Neural cell (in vitro differentiated cells): ENCODE data around the gene COBL. TPM values are rescaled to one million over a fixed set of nuclear protein-coding genes. Genes with fewer than 3 reads are reported as not detected.

Source experiments
- H2AFZ ChIP-seq: fragments of 200-600, 300-800 bp; sonication (generic), shearing (Covaris generic); 2 replicates; pipeline ENCODE4 v1.6.0; 2014; ENCODE audit warnings: low read depth, mild to moderate bottlenecking, antibody characterized with exemption, low read length, moderate library complexity
- H3F3A ChIP-seq: fragments of 200-600 bp; shearing (Covaris generic); 2 replicates; pipeline ENCODE4 v1.6.1; 2016; ENCODE audit warnings: mild to moderate bottlenecking, moderate library complexity, mixed read lengths, antibody characterized with exemption, low read length; ENCODE audit not compliant: insufficient read depth, poor library complexity, severe bottlenecking
- H3K27ac ChIP-seq: fragments of 200-600, 300-800 bp; sonication (generic), shearing (Covaris generic); 2 replicates; pipeline ENCODE4 v1.5.1; 2014; ENCODE audit warnings: mild to moderate bottlenecking, low read length, moderate library complexity
- H3K27me3 ChIP-seq: fragments of 300-800, 200-600 bp; sonication (generic), shearing (Covaris generic); 2 replicates; pipeline ENCODE4 v1.6.0; 2014; ENCODE audit warnings: mild to moderate bottlenecking, low read depth, low read length, moderate library complexity; ENCODE audit not compliant: insufficient read depth
- H3K36me3 ChIP-seq: fragments of 300-800, 200-600 bp; sonication (generic), shearing (Covaris generic); 2 replicates; pipeline ENCODE4 v1.5.1; 2014; ENCODE audit warnings: mild to moderate bottlenecking, antibody characterized with exemption, low read length, moderate library complexity; ENCODE audit not compliant: insufficient read depth
- H3K4me2 ChIP-seq: fragments of 300-800, 200-600 bp; sonication (generic), shearing (Covaris generic); 2 replicates; pipeline ENCODE4 v1.6.0; 2014; ENCODE audit warnings: mild to moderate bottlenecking, low read length
- H3K4me3 ChIP-seq: fragments of 300-800, 200-600 bp; sonication (generic), shearing (Covaris generic); 2 replicates; pipeline ENCODE4 v1.5.1; 2014; ENCODE audit warnings: mild to moderate bottlenecking, low read length, moderate library complexity
- H3K79me2 ChIP-seq: fragments of 200-600 bp; shearing (Covaris generic); replicated peaks from 2 replicates; pipeline ENCODE4 v1.6.0; 2014; ENCODE audit warnings: mild to moderate bottlenecking, low read length, moderate library complexity; ENCODE audit not compliant: insufficient read depth
- H3K9ac ChIP-seq: fragments of 300-800, 200-600 bp; sonication (generic), shearing (Covaris generic); 2 replicates; pipeline ENCODE4 v1.6.1; 2016; ENCODE audit warnings: mild to moderate bottlenecking, low read length, mixed read lengths
- H3K9me2 ChIP-seq: fragments of 200-600 bp; shearing (Covaris generic); 2 replicates; pipeline ENCODE4 v1.6.1; 2016; ENCODE audit warnings: mild to moderate bottlenecking, low read length, mixed read lengths; ENCODE audit not compliant: insufficient read depth
- H3K9me3 ChIP-seq: fragments of 200-600, 300-800 bp; sonication (generic), shearing (Covaris generic); 2 replicates; pipeline ENCODE4 v1.6.1; 2016; ENCODE audit warnings: mild to moderate bottlenecking, mixed run types, low read length, moderate library complexity, mixed read lengths
- H4K20me1 ChIP-seq: fragments of 200-600 bp; shearing (Covaris generic); 2 replicates; pipeline ENCODE4 v1.6.1; 2016; ENCODE audit warnings: mild to moderate bottlenecking, mixed run types; ENCODE audit not compliant: insufficient read depth
- CTCF ChIP-seq: fragments of 450-650 bp; IDR thresholded peaks from 2 replicates; pipeline ENCODE4 v1.5.1; 2014; ENCODE audit warnings: antibody characterized with exemption, mild to moderate bottlenecking, moderate library complexity; ENCODE audit not compliant: poor library complexity, severe bottlenecking
- EP300 ChIP-seq: fragments of 450-650 bp; conservative IDR thresholded peaks from 2 replicates; pipeline ENCODE4 v1.6.1; 2014; ENCODE audit warnings: antibody characterized with exemption, mild to moderate bottlenecking, moderate library complexity; ENCODE audit not compliant: poor library complexity, severe bottlenecking
- EZH2 ChIP-seq: fragments of 200-600, 300-800 bp; shearing (Covaris generic), sonication (generic); IDR thresholded peaks from 2 replicates; pipeline ENCODE4 v1.6.1; 2014; ENCODE audit warnings: antibody characterized with exemption, low read length, borderline replicate concordance, mild to moderate bottlenecking; ENCODE audit not compliant: insufficient read depth, poor library complexity, severe bottlenecking
- MXI1 ChIP-seq: fragments of 450-650 bp; conservative IDR thresholded peaks from 2 replicates; pipeline ENCODE4 v1.6.1; 2014; ENCODE audit warnings: antibody characterized with exemption, mild to moderate bottlenecking; ENCODE audit not compliant: poor library complexity, severe bottlenecking
- POLR2AphosphoS5 ChIP-seq: IDR thresholded peaks from 2 replicates; pipeline ENCODE4 v1.6.1; 2012
- RAD21 ChIP-seq: fragments of 450-650 bp; conservative IDR thresholded peaks from 2 replicates; pipeline ENCODE4 v1.6.1; 2014; ENCODE audit warnings: antibody characterized with exemption, mild to moderate bottlenecking, moderate library complexity
- REST ChIP-seq: IDR thresholded peaks from 2 replicates; pipeline ENCODE4 v1.6.1; 2012; ENCODE audit warnings: borderline replicate concordance
- SMC3 ChIP-seq: fragments of 450-650 bp; conservative IDR thresholded peaks from 2 replicates; pipeline ENCODE4 v1.6.1; 2014; ENCODE audit warnings: antibody characterized with exemption, mild to moderate bottlenecking, moderate library complexity; ENCODE audit not compliant: poor library complexity
- TAF1 ChIP-seq: IDR thresholded peaks from 2 replicates; pipeline ENCODE4 v1.6.1; 2012; ENCODE audit warnings: low read depth
- polyA plus RNA-seq: library from polyadenylated mRNA; depleted of rRNA; stranded (reverse); fragments of >200 nt; gene quantifications from 2 replicates; pipeline ENCODE4 v1.2.3, GENCODE V29; 2014

Gene COBL
- polyA plus RNA-seq, 1 donor from 2014 or later, result 0.12 TPM

- no peak overlapping the region for H3K27ac ChIP-seq
- H3K27me3 ChIP-seq, result no peaks in the 10 kb centered on the region
- no peak overlapping the region for H3K4me3 ChIP-seq
- H3K36me3 ChIP-seq, result no peaks in the 10 kb centered on the region
- no peaks in the 10 kb centered on the region for H3F3A ChIP-seq
- H4K20me1 ChIP-seq, result no peaks in the 10 kb centered on the region
- no peaks in the 10 kb centered on the region for H3K9me3 ChIP-seq
- H2AFZ ChIP-seq, result no peak overlapping the region
- H3K4me2 ChIP-seq, result no peak overlapping the region
- no peaks in the 10 kb centered on the region for H3K79me2 ChIP-seq
- no peak overlapping the region for H3K9ac ChIP-seq
- TF ChIP-seq TAF1 (no peak), RAD21 (no peak)
- no peaks in the 10 kb centered on the region for H3K9me2 ChIP-seq
These were observed 128.7 kb downstream of the COBL start for GRCh38 chr7:51187941-51188340.

DNA sequence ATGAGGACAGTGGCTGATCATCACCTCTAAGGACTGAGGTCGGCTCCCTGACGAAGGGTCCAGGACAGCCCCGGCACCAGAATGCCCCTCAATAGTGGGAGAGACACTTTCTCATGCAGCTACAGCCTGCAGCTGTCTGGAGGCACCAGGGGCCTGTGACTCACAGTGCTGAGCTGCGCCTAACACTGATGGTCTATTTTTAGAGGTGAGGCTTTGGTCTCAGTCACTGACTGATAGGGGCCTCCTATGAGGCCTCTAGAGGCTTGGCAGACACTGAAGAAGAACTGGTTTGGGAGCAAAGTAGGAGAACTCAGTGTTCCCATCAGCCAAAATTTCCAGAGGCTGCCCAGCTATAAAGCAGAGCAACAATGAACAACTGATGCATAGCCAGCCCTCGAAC, 130.1 kb downstream of the COBL start:
- Histone ChIP-seq H3K27me3 (no peaks in the 10 kb centered on the region), H3K4me2 (no peak overlapping the region), H3K9me2 (no peaks in the 10 kb centered on the region), H3K4me3 (no peak overlapping the region), H2AFZ (no peak overlapping the region), H3F3A (no peaks in the 10 kb centered on the region), H3K9me3 (no peaks in the 10 kb centered on the region), H3K9ac (no peak overlapping the region), H4K20me1 (no peaks in the 10 kb centered on the region), H3K79me2 (no peaks in the 10 kb centered on the region), H3K27ac (no peak overlapping the region), H3K36me3 (no peaks in the 10 kb centered on the region)
- no peak for TF ChIP-seq EP300
- no peak for TF ChIP-seq SMC3
- TF ChIP-seq EZH2, result no peak
- no peak for TF ChIP-seq REST
- TF ChIP-seq RAD21, result no peak
- no peak for TF ChIP-seq POLR2AphosphoS5
- no peak for TF ChIP-seq TAF1
- TF ChIP-seq MXI1, result no peak
- no peak for TF ChIP-seq CTCF

DNA sequence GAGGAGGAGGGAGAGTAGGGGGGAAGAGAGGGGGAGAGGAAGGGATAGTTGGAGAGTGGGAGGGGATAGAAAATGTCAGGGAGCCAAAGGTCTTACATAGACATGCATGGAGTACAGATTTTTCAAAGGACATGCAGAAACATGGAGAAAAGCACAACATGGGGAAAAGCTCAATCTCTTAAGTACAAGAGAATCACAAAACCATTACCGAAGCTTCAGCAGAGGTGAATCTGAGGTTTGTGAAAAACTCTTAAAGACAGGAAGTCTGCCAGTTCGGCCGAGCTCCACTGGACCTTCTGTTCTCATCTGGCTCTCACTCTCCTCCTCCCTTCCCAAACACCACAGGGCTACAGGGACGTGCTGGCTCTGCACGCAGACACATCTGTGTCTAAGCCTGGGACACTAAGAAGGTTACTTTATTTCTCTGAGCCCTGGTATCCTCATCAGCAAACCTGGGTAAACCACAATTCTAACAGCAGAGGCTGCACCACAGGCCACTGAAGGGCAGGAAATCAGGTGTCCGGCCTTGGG, 133.9 kb downstream of the COBL start:
- Histone ChIP-seq H3K9me2 (no peaks in the 10 kb centered on the region), H3K79me2 (no peaks in the 10 kb centered on the region), H3K9ac (no peak overlapping the region), H2AFZ (no peak overlapping the region), H3K4me2 (no peak overlapping the region), H4K20me1 (no peaks in the 10 kb centered on the region), H3K36me3 (no peaks in the 10 kb centered on the region), H3K4me3 (no peak overlapping the region), H3F3A (no peaks in the 10 kb centered on the region), H3K9me3 (no peaks in the 10 kb centered on the region), H3K27ac (no peak overlapping the region), H3K27me3 (no peaks in the 10 kb centered on the region)
- TF ChIP-seq SMC3, result no peak
- no peak for TF ChIP-seq TAF1
- no peak for TF ChIP-seq RAD21
- no peak for TF ChIP-seq EZH2
- no peak for TF ChIP-seq POLR2AphosphoS5
